NCI-H2227 treated with DMSO at 0.1 percent for 48 hours (cell line): ENCODE data around the gene LRP5.
"Not testable (repeated sequence)": the region's sequence is repeated elsewhere in the genome, so short reads cannot be mapped to it uniquely, and the experiment has no call there.

ENCODE experiments used
- DNase-seq: peaks from one replicate; lab custom pipeline; 2025; lab: John Stamatoyannopoulos, UW

The LRP5 gene

GRCh38 chr11:68442433-68442832, 130.0 kb downstream of the LRP5 start:
- DNase-seq, result no peak

- no peak for DNase-seq
These were observed 132.2 kb downstream of the LRP5 start for GRCh38 chr11:68444566-68444965.

- DNase-seq, result no peak
These were observed 133.2 kb downstream of the LRP5 start for GRCh38 chr11:68445531-68446035.

- DNase-seq, result no peak
These were observed 133.8 kb downstream of the LRP5 start for GRCh38 chr11:68446046-68446725.

- peak; percentile 58 for DNase-seq
These were observed 134.8 kb downstream of the LRP5 start for GRCh38 chr11:68447015-68447801.

- not testable (repeated sequence) for DNase-seq
These were observed 135.5 kb downstream of the LRP5 start for GRCh38 chr11:68447914-68448313.

- no peak for DNase-seq
These were observed 136.2 kb downstream of the LRP5 start for GRCh38 chr11:68448604-68449011.

- no peak for DNase-seq
These were observed 137.6 kb downstream of the LRP5 start for GRCh38 chr11:68449951-68450350.

GRCh38 chr11:68450711-68451110, 138.3 kb downstream of the LRP5 start:
- no peak for DNase-seq

- DNase-seq, result no peak
These were observed 142.4 kb downstream of the LRP5 start for GRCh38 chr11:68454767-68455166.

- DNase-seq, result no peak
These were observed 143.1 kb downstream of the LRP5 start for GRCh38 chr11:68455485-68455884.

- DNase-seq, result no peak
These were observed 145.0 kb downstream of the LRP5 start for GRCh38 chr11:68457216-68457897.

- DNase-seq, result no peak
These were observed 145.5 kb downstream of the LRP5 start for GRCh38 chr11:68457898-68458249.

- not testable (repeated sequence) for DNase-seq
These were observed 145.9 kb downstream of the LRP5 start for GRCh38 chr11:68458340-68458739.

GRCh38 chr11:68459886-68460740, 147.7 kb downstream of the LRP5 start:
- peak; percentile 97 for DNase-seq

GRCh38 chr11:68460741-68461574, 148.6 kb downstream of the LRP5 start, which contains the start of gene PPP6R3:
Gene PPP6R3 (plus strand): TSS chr11:68460752. CDS start chr11:68537665, 76,913 bp downstream.
- DNase-seq, result peak; percentile 28

- no peak for DNase-seq
These were observed 149.2 kb downstream of the LRP5 start for GRCh38 chr11:68461575-68461917.

- no peak for DNase-seq
These were observed 151.3 kb downstream of the LRP5 start for GRCh38 chr11:68463714-68464113.

GRCh38 chr11:68467201-68467834, 154.9 kb downstream of the LRP5 start:
- DNase-seq, result no peak

GRCh38 chr11:68468217-68468828, 155.9 kb downstream of the LRP5 start:
- no peak for DNase-seq
